Measurements from ENCODE around the gene SPATA22.
"Not testable (repeated sequence)": the region's sequence is repeated elsewhere in the genome, so short reads cannot be mapped to it uniquely, and the experiment has no call there.

SPATA22 gene

DNA sequence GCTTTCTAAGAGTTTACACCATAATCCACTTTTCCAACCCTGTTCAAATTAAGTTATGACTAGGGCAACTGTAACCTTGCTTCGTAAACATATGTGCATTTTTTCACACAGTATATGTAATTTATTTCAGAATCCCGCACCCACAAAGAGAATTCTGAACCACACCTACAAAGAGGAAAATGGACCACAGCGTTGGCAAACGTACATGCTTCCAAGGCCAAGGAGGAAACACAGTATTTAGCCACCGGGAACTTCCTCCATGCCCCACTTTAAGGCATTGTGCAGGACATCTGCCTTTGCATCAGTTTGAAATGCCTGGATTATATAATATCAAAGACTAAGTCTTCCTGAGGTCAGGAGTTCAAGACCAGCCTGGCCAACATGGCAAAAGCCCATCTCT is 2.1 kb downstream of the SPATA22 start:
- no peak for DNase-seq

DNA sequence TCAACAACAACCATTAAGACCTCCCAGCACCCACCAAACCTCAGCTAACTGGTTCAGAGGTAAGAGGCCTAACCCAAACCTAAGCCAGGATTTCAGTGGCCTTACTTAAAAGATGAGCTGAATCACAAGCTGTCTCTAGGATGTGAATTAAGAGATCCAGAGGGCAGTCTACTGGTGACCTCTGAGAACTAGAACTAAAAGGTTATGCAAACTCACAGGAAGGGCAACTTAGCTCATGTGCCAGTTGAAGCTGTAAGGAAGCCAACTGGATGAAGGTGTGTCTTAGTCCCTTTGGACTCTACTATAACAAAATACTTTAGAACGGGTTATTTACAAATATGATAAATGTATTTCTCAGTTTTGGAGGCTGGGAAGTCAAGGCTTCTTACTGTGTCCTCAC is 5.3 kb downstream of the SPATA22 start:
- not testable (repeated sequence) for DNase-seq

DNA sequence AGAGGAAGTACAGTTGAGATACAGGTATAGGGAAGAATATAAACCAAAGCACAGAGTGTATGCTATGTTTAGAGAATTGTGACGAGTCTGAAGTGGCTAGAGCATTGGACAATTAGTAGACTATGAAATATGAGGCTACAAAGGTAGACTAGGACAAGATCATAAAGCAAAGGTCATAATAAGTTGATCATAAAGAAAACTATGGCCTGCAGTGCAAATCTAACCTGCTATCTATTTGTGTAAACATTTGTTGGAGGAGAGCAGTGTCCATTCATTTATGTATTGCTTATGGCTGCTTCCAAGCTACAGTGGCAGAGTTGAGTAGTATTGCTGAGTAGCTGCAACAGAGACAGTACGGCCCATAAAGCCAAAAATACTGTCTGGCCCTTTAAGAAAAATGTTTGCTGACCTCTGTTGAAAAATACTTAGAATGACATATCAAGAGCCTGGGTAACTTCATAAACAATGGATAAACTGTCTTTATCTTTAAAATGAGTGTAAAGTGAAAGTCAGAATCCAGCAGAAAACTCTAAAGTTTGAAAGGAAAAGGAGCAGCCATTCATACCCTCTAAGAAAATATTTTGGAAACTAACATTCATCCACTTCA is 23.5 kb downstream of the SPATA22 start:
- DNase-seq = no peak

DNA sequence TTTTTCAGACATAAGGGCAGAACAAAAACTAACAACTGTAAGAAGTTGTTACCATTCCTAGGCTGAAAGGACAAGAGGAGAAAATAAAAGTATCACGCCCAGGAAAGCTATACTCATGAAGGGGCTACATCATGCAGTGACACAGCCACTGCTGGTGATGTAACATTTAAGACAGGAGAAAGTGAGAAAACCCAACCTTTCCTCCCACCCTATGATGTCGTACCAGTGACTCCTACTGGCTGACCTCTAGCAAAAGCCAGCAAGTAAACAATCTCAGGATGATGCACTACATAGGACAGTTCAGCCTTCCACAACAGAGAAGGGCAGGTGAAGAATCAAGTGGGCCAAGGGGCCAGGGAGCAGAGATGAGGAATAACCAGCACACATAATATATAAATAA is 24.0 kb downstream of the SPATA22 start:
- DNase-seq = no peak

DNA sequence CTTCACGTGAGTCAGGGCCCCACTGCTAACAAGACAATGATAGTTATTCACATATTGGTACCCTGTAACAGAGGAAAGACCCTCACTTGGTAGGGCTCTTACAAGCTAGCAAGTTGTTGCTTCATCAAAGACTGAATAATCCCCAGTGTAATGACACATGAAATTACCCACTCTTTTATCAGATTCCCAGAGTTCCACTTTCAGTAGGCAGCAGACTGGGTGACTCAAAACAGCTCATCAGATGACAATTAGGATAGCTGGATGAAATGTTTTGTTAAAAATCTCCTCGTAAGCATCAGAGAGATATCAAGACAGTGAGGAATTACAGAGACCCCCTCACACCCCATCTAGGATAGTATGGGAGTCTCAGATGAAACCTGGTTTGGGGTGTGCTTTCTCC is 31.2 kb downstream of the SPATA22 start:
- DNase-seq = no peak

DNA sequence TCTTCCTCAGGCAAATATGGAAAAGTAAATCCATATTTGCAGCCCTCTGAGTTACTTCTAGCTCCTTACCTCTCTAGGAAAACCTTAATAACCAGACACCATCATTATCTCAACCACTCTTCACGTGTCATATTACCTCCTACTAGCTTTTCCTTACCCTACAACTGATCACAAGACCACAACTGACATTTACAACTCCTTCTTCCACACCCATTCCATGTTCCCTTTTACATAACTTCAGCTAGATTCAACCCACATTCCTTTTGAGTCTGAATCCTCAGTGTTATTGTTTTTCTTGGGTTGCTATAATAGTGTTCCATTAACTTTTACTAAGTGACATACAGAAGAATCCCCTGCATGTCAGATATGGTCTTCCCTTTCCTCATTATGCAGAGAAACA is 33.3 kb downstream of the SPATA22 start:
- no peak for DNase-seq

GRCh38 chr17:3433741-3434140 is 37.9 kb downstream of the SPATA22 start, which contains the start of gene OR1E2:
OR1E2 (minus strand) TSS chr17:3433841; CDS start chr17:3433841, 0 bp downstream.
- no peak for DNase-seq

DNA sequence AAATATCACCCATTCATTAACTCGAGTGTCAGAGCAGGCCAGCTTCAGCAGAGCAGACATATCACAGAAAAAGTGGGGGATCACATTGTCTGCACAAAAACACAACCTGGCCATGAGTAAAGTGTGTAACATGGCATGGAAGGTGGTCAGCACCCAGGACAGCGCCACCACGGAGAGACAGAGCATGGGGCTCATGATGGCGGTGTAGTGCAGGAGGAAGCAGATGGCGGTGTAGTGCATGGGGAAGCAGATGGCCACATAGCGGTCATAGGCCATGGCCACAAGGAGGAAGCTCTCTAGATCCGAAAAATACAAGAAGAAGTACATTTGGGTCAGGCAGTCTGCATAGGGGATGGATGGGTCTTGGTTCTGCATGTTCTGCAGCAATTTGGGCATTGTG is 38.4 kb downstream of the SPATA22 start:
- not testable (repeated sequence) for DNase-seq

DNA sequence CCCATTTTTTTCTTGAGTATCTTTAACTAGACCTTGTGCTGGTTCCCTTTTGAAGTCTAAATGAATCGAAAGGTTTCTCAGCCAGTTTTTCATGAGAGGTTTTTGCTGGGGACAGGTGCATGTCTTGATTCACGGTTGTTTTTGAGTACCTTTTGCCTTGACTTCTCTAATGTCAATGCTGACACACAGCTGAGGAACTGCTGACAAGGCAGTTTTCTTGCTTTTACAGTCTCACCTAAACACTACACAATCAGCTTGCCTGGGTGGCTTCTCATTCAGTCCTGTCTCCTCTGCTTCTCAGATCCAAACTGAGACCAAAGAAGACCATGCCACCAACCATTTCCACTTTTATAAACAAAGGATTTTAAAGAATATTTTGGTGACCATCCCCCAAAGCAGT is 53.4 kb downstream of the SPATA22 start:
- no peak for DNase-seq

- DNase-seq = no peak
These were observed 56.0 kb downstream of the SPATA22 start for GRCh38 chr17:3415610-3416009.

DNA sequence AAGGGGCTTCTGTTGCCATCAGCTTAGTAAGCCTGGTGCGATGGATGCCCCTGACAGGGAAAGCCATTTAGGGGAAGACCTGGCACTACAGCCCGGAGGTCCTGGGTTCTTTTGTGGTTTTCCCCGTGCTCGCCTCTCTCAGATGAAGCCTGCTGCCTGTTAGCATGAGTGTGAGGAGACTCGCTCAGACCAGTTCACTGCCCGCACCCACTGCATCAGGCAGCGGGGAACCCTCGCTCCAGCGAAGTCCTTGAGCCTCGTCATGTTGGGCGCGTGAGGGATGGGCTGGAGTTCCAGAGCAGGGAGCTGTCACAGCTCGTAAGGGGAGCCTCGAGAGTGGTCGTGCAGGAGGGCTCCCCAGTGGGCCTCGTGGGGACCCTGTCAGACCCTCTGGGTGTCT is 59.4 kb downstream of the SPATA22 start:
- DNase-seq = not testable (repeated sequence)

DNA sequence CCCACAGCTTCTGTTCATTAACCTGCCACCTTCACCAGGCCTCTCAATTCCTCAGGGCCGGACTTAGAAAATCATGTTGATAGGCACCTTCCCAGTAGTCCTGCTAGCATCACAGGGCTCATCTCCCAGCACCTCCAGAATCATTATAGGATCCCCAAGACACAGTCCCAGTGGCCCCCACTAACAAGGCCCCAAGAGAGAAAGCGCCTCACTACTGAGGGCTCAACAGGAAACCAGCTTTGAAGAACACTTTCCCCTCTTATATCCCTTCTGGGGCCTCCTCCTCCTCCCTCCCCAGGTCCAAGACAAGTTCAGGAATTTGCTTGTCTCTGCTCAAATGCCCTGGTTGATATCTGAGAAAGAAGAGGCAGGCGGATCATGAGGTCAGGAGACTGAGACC is 60.5 kb downstream of the SPATA22 start, which contains the start of gene OR3A3:
TSS of gene OR3A3 (plus strand) at position 301 of the 400 bp plus-strand sequence.
- DNase-seq = no peak

DNA sequence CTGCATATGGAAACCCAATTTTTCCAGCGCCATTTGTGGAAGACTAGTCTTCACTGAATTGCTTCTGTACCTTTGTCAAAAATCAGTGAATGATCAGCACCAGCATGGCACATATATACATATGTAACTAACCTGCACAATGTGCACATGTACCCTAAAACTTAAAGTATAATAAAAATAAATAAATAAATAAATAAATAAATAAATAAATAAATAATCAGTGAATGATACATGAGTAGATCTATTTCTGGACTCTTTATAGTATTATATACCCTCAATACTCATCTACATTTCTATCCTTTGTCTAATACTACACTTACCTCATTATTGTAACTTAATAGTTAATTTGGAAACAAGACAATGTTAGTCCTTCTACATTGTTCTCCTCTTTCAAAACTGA is 67.8 kb downstream of the SPATA22 start:
- not testable (repeated sequence) for DNase-seq

DNA sequence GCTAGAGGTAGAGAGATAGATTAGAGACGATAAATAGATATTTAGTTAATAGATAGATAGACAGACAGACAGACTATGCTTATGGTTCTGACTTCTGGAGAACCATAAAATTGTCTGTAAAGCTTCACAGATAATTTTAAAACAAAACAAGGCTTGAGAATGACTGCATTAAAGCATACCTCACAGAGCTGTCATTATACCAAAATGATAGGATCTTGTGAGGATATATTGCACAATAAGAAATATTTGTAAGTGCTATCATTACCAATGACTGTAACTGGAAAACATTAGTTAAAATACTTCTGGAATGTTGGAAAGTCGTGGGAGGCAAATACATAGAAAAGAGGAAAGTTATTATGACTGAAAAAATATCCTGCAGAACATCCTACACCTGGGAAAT is 69.8 kb downstream of the SPATA22 start:
- DNase-seq = no peak

DNA sequence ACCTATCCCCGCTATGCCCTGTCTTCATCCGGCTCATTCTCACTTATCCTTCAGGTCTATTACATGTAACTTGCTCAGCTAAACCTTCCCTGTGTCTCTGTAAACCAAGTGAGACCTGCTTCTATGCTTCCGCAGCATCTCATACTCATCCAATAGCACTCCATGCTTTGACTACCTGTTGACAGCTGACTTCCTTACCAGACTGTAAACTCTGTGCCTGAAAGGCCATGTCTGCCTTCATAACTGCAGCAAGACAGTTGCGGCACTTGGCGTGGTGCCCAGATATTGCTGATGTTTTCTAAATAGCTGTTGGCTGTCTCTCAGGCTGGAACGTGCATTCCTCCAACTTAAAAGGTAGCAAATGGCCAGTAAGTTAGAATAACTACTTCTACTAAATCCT is 71.6 kb downstream of the SPATA22 start:
- no peak for DNase-seq

DNA sequence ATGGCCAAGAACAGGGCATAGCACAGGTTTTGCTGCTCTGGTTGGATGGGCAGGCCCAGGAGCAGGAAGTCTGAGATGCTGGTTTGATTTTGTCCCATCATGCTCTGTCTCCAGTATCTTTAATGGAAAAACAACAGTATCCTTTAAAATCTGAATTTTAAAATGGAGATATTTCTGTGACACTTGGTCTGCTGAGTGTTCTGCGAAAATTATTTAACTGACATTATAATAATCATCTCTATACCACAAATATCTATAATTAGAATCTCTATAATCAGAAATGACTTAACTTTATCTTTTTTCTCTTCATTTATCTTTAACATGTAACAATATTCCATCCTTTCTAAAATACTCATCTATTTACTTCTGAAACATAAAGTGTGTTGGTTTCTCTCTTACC is 73.3 kb downstream of the SPATA22 start, which contains the start of gene OR1E1:
TSS of gene OR1E1 (minus strand) at position 101 of the 400 bp plus-strand sequence. CDS start at position 101, 0 bp downstream.
- DNase-seq = no peak

DNA sequence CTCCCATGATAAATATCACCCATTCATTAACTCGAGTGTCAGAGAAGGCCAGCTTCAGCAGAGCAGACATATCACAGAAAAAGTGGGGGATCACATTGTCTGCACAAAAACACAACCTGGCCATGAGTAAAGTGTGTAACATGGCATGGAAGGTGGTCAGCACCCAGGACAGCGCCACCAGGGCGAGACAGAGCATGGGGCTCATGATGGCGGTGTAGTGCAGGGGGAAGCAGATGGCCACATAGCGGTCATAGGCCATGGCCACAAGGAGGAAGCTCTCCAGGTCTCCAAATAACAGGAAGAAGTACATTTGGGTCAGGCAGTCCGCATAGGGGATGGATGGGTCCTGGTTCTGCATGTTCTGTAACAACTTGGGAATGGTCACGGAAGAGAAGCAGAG is 73.8 kb downstream of the SPATA22 start:
- not testable (repeated sequence) for DNase-seq
